ENCODE measurements around the gene UGT1A5. TPM values are rescaled to one million over a fixed set of nuclear protein-coding genes. Genes with fewer than 3 reads are reported as not detected.

Gene UGT1A5
- 4.6 TPM for total RNA-seq

- DNase-seq (ENCODE audit: low spot score) (no peak), ATAC-seq (no peak)
Measured at GRCh38 chr2:233712611-233713261, at the start of gene UGT1A5. Gene UGT1A5 (plus strand): TSS chr2:233712907. CDS start chr2:233712992, 85 bp downstream.

GRCh38 chr2:233663911-233664310, 48.8 kb upstream of the UGT1A5 start:
- DNase-seq (ENCODE audit: low spot score): no peak

GRCh38 chr2:233668605-233669260, 44.0 kb upstream of the UGT1A5 start:
- no peak for DNase-seq (ENCODE audit: low spot score)
- peak; percentile 39 for ATAC-seq

More at GRCh38 chr2:233663911-233664310, 48.8 kb upstream of the UGT1A5 start:
- ATAC-seq: no peak

GRCh38 chr2:233671290-233672161, 41.2 kb upstream of the UGT1A5 start, which contains the start of gene UGT1A9:
Gene UGT1A9 (plus strand): TSS chr2:233671898. CDS start chr2:233671935, 37 bp downstream.
- DNase-seq (ENCODE audit: low spot score) (peak; percentile 78), ATAC-seq (peak; percentile 79)

GRCh38 chr2:233672886-233673285, 39.8 kb upstream of the UGT1A5 start:
- no peak for DNase-seq (ENCODE audit: low spot score)
- ATAC-seq: no peak

- DNase-seq (ENCODE audit: low spot score) (no peak), ATAC-seq (peak; percentile 22)
Measured at GRCh38 chr2:233673896-233674295, 38.8 kb upstream of the UGT1A5 start.

- ATAC-seq: no peak
- no peak for DNase-seq (ENCODE audit: low spot score)
Measured at GRCh38 chr2:233674314-233674713, 38.4 kb upstream of the UGT1A5 start.

GRCh38 chr2:233674995-233675394, 37.7 kb upstream of the UGT1A5 start:
- no peak for DNase-seq (ENCODE audit: low spot score)

GRCh38 chr2:233676046-233676445, 36.7 kb upstream of the UGT1A5 start:
- DNase-seq (ENCODE audit: low spot score) (no peak), ATAC-seq (no peak)

More at GRCh38 chr2:233674995-233675394, 37.7 kb upstream of the UGT1A5 start:
- no peak for ATAC-seq

GRCh38 chr2:233679196-233679595, 33.5 kb upstream of the UGT1A5 start:
- no peak for DNase-seq (ENCODE audit: low spot score)
- no peak for ATAC-seq

- ATAC-seq (peak; percentile 41), DNase-seq (ENCODE audit: low spot score) (no peak)
Measured at GRCh38 chr2:233680361-233681045, 32.2 kb upstream of the UGT1A5 start.

GRCh38 chr2:233681521-233682099, 31.1 kb upstream of the UGT1A5 start, which contains the start of gene UGT1A7:
Gene UGT1A7 (plus strand): TSS chr2:233681901. CDS start chr2:233681938, 37 bp downstream.
- DNase-seq (ENCODE audit: low spot score) (no peak), ATAC-seq (peak; percentile 50)

GRCh38 chr2:233684640-233685039, 28.1 kb upstream of the UGT1A5 start:
- no peak for DNase-seq (ENCODE audit: low spot score)
- no peak for ATAC-seq

GRCh38 chr2:233686928-233687327, 25.8 kb upstream of the UGT1A5 start:
- DNase-seq (ENCODE audit: low spot score): no peak

GRCh38 chr2:233688341-233688740, 24.4 kb upstream of the UGT1A5 start:
- DNase-seq (ENCODE audit: low spot score) (no peak), ATAC-seq (no peak)

More at GRCh38 chr2:233686928-233687327, 25.8 kb upstream of the UGT1A5 start:
- ATAC-seq: no peak

- DNase-seq (ENCODE audit: low spot score) (no peak), ATAC-seq (no peak)
Measured at GRCh38 chr2:233689031-233689430, 23.7 kb upstream of the UGT1A5 start.

GRCh38 chr2:233689501-233689900, 23.2 kb upstream of the UGT1A5 start:
- DNase-seq (ENCODE audit: low spot score): no peak
- no peak for ATAC-seq

- DNase-seq (ENCODE audit: low spot score) (no peak), ATAC-seq (no peak)
Measured at GRCh38 chr2:233690444-233690843, 22.3 kb upstream of the UGT1A5 start.

GRCh38 chr2:233691443-233692433, 21.0 kb upstream of the UGT1A5 start:
- ATAC-seq (no peak), DNase-seq (ENCODE audit: low spot score) (no peak)

Data from left lobe of liver (tissue), 2 donors.